PC-9 (cell line): ENCODE results near the gene ERN1.

Experiments used
- EZH2 ChIP-seq: fragments of 200-600 bp; sonication (generic); IDR thresholded peaks from 2 replicates; pipeline ENCODE4 v1.8.0; 2017; ENCODE audit warnings: antibody characterized with exemption, low read depth
- TF ChIP-seq, protein P1 (sequence below): fragments of 200-600 bp; sonication (generic); conservative IDR thresholded peaks from 2 replicates; pipeline ENCODE4 v1.6.1; 2017; ENCODE audit warnings: mixed run types, antibody characterized with exemption, mild to moderate bottlenecking, moderate library complexity

DNA sequence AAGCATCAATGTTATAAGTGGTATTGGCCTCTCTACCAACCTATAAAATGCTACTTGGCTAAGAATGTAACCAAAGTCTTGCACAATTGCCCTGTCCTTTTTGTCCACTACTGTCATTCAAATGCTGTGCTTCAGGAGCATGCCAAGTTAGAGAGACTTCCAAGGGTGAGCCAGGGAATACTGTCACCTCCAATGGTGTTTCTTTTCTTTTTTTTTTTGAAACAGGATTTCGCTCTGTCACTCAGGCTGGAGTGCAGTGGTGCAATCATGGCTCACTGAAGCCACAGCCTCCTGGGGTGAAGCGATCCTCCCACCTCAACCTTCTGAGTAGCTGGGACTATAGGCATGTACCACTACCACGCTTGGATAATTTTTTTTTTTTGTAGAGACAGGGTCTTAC, 43.7 kb upstream of the ERN1 start:
- TF ChIP-seq, protein P1, sequence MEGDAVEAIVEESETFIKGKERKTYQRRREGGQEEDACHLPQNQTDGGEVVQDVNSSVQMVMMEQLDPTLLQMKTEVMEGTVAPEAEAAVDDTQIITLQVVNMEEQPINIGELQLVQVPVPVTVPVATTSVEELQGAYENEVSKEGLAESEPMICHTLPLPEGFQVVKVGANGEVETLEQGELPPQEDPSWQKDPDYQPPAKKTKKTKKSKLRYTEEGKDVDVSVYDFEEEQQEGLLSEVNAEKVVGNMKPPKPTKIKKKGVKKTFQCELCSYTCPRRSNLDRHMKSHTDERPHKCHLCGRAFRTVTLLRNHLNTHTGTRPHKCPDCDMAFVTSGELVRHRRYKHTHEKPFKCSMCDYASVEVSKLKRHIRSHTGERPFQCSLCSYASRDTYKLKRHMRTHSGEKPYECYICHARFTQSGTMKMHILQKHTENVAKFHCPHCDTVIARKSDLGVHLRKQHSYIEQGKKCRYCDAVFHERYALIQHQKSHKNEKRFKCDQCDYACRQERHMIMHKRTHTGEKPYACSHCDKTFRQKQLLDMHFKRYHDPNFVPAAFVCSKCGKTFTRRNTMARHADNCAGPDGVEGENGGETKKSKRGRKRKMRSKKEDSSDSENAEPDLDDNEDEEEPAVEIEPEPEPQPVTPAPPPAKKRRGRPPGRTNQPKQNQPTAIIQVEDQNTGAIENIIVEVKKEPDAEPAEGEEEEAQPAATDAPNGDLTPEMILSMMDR: no peak
- no peak for TF ChIP-seq EZH2
